Panc1 (cell line): Measurements from ENCODE around the gene UBD. TPM values are rescaled to one million over a fixed set of nuclear protein-coding genes. Genes with fewer than 3 reads are reported as not detected.

Experiments
- ATAC-seq: fragments of 200-7000 bp; cut with Tn5 transposase; 2 replicates; pipeline ENCODE4 v1.9.1; 2020; ENCODE audit warnings: mild to moderate bottlenecking, moderate library complexity
- BruUV-seq: library from RNA; stranded (reverse); fragments of 400-500 nt; replicated peaks from 2 replicates; lab custom pipeline; 2021; lab: Mats Ljungman, UMichigan
- CTCF ChIA-PET: fragments of 300-600 bp; sonication (Branson Sonifier 250); formaldehyde crosslinking; loops from one replicate; lab custom pipeline; 2022; ENCODE audit warnings: antibody characterized with exemption; lab: Charles Lee
- POLR2A ChIA-PET: fragments of 300-600 bp; sonication (Branson Sonifier 250); formaldehyde crosslinking; loops from one replicate; lab custom pipeline; 2022; ENCODE audit warnings: antibody characterized with exemption; lab: Charles Lee
- DNase-seq: peaks from one replicate; pipeline ENCODE4 v3.0.0-alpha.2; 2010; ENCODE audit warnings: low read depth, low spot score
- H3K27ac ChIP-seq: 2 replicates; pipeline ENCODE4 v1.5.1; 2011; ENCODE audit warnings: mild to moderate bottlenecking, low read length, inconsistent platforms
- H3K27me3 ChIP-seq: fragments of 200-500 bp; sonication (Bioruptor generic); 2 replicates; pipeline ENCODE4 v1.6.0; 2014; ENCODE audit warnings: low read length, inconsistent platforms; ENCODE audit not compliant: control insufficient read depth, insufficient read depth
- H3K36me3 ChIP-seq: fragments of 200-500 bp; sonication (Bioruptor generic); 2 replicates; pipeline ENCODE4 v1.5.1; 2014; ENCODE audit warnings: inconsistent platforms, mild to moderate bottlenecking, low read length, moderate library complexity; ENCODE audit not compliant: control insufficient read depth, insufficient read depth
- H3K4me1 ChIP-seq: 2 replicates; pipeline ENCODE4 v1.5.1; 2011; ENCODE audit warnings: inconsistent platforms, mild to moderate bottlenecking, low read length, moderate library complexity; ENCODE audit not compliant: control insufficient read depth, insufficient read depth
- H3K4me3 ChIP-seq, 2 experiments: 2 replicates each; pipeline ENCODE4 v1.5.1; 2011 to 2012; ENCODE audit warnings: low read depth in 2 of 2, low read length in 2 of 2, mild to moderate bottlenecking in 2 of 2, inconsistent platforms in 1 of 2, moderate library complexity in 1 of 2
- H3K9me3 ChIP-seq: fragments of 200-500 bp; sonication (Bioruptor generic); 2 replicates; pipeline ENCODE4 v1.5.1; 2014; ENCODE audit warnings: low read depth, mild to moderate bottlenecking, inconsistent platforms, low read length, moderate library complexity; ENCODE audit not compliant: control insufficient read depth, insufficient read depth
- POLR2AphosphoS5 ChIP-seq: IDR thresholded peaks from 2 replicates; pipeline ENCODE4 v1.6.1; 2012; ENCODE audit warnings: mild to moderate bottlenecking, low read depth, low read length, moderate library complexity
- SIN3A ChIP-seq: IDR thresholded peaks from 2 replicates; pipeline ENCODE4 v1.6.1; 2012; ENCODE audit warnings: low read depth, mild to moderate bottlenecking, low read length, moderate library complexity, borderline replicate concordance; ENCODE audit not compliant: insufficient read depth
- TCF7L2 ChIP-seq: IDR thresholded peaks from 2 replicates; pipeline ENCODE4 v1.6.1; 2011; ENCODE audit warnings: mild to moderate bottlenecking, low read depth, low read length, inconsistent platforms
- in situ Hi-C: cut with HindIII; loops from 2 replicates; pipeline ENCODE4 v1.10.0; 2016; ENCODE audit warnings: low sequenced_read_pairs, low pct_unique_long_range_greater_than_20kb
- intact Hi-C: fragments of 100-400 bp; cut with micrococcal nuclease; formaldehyde crosslinking; loops from one replicate; pipeline ENCODE4 v1.10.0; 2022; ENCODE audit not compliant: unreplicated experiment
- total RNA-seq: library from RNA; stranded (reverse); gene quantifications from one replicate; pipeline ENCODE4 v1.2.1, GENCODE V29; 2021; ENCODE audit not compliant: unreplicated experiment
- TF ChIP-seq, protein P1 (sequence below): fragments of 450-650 bp; IDR thresholded peaks from 2 replicates; pipeline ENCODE4 v1.5.1; 2017; ENCODE audit warnings: mild to moderate bottlenecking
- TF ChIP-seq, protein P2 (sequence below), 2 experiments: IDR thresholded peaks; 2 replicates each; pipeline ENCODE4 v1.6.1; 2011 to 2012; ENCODE audit warnings: low read depth in 2 of 2, control low read depth in 1 of 2, low read length in 1 of 2, mild to moderate bottlenecking in 1 of 2, moderate library complexity in 1 of 2; ENCODE audit not compliant: insufficient read depth in 1 of 2

The UBD gene
- total RNA-seq, 1 experiment from 2014 or later: 0.54 TPM

DNA sequence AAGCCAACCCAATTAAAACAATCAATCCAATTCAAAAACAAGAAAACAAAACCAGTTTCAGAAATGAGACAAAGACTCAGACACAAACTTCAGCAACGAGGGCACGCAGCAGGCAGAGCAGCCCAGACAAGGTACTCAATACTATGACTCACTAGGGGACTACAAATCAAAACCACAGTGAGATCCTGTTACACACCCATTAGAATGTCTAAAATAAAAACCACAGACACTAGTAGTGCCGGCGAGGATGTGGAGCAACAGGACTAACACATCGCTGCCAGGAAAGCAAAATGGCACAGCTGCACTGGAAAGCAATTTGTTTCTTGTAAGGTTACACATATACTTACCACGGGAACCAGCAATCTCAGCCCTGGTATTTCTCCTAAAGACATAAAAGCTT, 43.4 kb downstream of the UBD start:
- H3K4me3 ChIP-seq: no peak overlapping the region
- ATAC-seq: no peak
- ChIA-PET CTCF (no interaction called here), POLR2A (no interaction called here)
- H3K4me1 ChIP-seq: no peaks in the 10 kb centered on the region
- in situ Hi-C loops (no loop called here), intact Hi-C loops (no loop called here)
- H3K36me3 ChIP-seq: no peaks in the 10 kb centered on the region
- no peaks in the 10 kb centered on the region for H3K9me3 ChIP-seq
- DNase-seq: no peak
- H3K27me3 ChIP-seq: no peaks in the 10 kb centered on the region; the same call in 1 of the 2 replicates
- TF ChIP-seq POLR2AphosphoS5 (no peak), TCF7L2 (no peak), SIN3A (no peak)
- TF ChIP-seq, protein P1, sequence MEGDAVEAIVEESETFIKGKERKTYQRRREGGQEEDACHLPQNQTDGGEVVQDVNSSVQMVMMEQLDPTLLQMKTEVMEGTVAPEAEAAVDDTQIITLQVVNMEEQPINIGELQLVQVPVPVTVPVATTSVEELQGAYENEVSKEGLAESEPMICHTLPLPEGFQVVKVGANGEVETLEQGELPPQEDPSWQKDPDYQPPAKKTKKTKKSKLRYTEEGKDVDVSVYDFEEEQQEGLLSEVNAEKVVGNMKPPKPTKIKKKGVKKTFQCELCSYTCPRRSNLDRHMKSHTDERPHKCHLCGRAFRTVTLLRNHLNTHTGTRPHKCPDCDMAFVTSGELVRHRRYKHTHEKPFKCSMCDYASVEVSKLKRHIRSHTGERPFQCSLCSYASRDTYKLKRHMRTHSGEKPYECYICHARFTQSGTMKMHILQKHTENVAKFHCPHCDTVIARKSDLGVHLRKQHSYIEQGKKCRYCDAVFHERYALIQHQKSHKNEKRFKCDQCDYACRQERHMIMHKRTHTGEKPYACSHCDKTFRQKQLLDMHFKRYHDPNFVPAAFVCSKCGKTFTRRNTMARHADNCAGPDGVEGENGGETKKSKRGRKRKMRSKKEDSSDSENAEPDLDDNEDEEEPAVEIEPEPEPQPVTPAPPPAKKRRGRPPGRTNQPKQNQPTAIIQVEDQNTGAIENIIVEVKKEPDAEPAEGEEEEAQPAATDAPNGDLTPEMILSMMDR: no peak
- TF ChIP-seq, protein P2, sequence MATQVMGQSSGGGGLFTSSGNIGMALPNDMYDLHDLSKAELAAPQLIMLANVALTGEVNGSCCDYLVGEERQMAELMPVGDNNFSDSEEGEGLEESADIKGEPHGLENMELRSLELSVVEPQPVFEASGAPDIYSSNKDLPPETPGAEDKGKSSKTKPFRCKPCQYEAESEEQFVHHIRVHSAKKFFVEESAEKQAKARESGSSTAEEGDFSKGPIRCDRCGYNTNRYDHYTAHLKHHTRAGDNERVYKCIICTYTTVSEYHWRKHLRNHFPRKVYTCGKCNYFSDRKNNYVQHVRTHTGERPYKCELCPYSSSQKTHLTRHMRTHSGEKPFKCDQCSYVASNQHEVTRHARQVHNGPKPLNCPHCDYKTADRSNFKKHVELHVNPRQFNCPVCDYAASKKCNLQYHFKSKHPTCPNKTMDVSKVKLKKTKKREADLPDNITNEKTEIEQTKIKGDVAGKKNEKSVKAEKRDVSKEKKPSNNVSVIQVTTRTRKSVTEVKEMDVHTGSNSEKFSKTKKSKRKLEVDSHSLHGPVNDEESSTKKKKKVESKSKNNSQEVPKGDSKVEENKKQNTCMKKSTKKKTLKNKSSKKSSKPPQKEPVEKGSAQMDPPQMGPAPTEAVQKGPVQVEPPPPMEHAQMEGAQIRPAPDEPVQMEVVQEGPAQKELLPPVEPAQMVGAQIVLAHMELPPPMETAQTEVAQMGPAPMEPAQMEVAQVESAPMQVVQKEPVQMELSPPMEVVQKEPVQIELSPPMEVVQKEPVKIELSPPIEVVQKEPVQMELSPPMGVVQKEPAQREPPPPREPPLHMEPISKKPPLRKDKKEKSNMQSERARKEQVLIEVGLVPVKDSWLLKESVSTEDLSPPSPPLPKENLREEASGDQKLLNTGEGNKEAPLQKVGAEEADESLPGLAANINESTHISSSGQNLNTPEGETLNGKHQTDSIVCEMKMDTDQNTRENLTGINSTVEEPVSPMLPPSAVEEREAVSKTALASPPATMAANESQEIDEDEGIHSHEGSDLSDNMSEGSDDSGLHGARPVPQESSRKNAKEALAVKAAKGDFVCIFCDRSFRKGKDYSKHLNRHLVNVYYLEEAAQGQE (IDR thresholded peaks at IDR 0.05; ENCODE audit: insufficient read depth in 1 of 2, low read depth in 2 of 2, low read length in 1 of 2): no peak
- BruUV-seq: no TSS peak
- no peak overlapping the region for H3K27ac ChIP-seq

DNA sequence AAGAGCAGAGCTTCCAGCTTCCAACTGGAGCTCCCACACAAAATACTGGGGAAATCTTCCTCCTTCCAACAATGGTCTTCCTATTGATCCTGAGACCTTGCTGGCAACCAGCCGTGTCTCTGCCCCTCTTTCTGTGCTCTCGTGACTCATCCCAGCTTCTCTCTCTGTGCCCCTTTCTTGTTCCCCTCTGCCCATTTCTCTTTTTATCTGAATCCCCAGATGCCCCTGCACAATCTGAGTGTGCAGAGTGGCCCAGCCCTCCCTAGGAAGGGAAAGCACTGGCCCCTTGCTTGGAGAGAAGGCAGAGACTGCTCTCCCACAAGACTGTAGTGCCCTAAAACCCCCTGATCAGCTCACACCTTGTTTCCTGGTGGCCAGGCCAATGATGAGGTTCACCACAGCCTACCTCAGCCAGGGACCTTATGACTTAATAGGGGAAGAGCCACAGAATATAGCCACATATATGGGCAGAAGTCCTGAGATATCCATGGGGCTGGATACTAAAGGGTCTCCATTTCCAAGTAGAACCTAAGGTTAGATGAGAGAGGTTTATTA, 48.7 kb downstream of the UBD start:
- CTCF ChIA-PET: no interaction called here
- Histone ChIP-seq H3K9me3 (no peaks in the 10 kb centered on the region), H3K4me1 (no peaks in the 10 kb centered on the region), H3K27ac (no peak overlapping the region), H3K4me3 (no peak overlapping the region), H3K27me3 (no peaks in the 10 kb centered on the region; the same call in none of the 2 replicates), H3K36me3 (no peaks in the 10 kb centered on the region)
- intact Hi-C loops (no loop called here), in situ Hi-C loops (no loop called here)
- DNase-seq (no peak), ATAC-seq (no peak)
- no peak for TF ChIP-seq TCF7L2
- TF ChIP-seq POLR2AphosphoS5: no peak
- no peak for TF ChIP-seq SIN3A
- TF ChIP-seq, protein P1: no peak
- TF ChIP-seq, protein P2 (IDR thresholded peaks at IDR 0.05; ENCODE audit: insufficient read depth in 1 of 2, low read depth in 2 of 2, low read length in 1 of 2): no peak
- POLR2A ChIA-PET: no interaction called here
- no TSS peak for BruUV-seq
